ENCODE results near the gene SF3B2.
A peak's percentile ranks its signal among the peaks of the same experiment; 100 is the strongest.

Gene SF3B2, protein sequence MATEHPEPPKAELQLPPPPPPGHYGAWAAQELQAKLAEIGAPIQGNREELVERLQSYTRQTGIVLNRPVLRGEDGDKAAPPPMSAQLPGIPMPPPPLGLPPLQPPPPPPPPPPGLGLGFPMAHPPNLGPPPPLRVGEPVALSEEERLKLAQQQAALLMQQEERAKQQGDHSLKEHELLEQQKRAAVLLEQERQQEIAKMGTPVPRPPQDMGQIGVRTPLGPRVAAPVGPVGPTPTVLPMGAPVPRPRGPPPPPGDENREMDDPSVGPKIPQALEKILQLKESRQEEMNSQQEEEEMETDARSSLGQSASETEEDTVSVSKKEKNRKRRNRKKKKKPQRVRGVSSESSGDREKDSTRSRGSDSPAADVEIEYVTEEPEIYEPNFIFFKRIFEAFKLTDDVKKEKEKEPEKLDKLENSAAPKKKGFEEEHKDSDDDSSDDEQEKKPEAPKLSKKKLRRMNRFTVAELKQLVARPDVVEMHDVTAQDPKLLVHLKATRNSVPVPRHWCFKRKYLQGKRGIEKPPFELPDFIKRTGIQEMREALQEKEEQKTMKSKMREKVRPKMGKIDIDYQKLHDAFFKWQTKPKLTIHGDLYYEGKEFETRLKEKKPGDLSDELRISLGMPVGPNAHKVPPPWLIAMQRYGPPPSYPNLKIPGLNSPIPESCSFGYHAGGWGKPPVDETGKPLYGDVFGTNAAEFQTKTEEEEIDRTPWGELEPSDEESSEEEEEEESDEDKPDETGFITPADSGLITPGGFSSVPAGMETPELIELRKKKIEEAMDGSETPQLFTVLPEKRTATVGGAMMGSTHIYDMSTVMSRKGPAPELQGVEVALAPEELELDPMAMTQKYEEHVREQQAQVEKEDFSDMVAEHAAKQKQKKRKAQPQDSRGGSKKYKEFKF

DNA sequence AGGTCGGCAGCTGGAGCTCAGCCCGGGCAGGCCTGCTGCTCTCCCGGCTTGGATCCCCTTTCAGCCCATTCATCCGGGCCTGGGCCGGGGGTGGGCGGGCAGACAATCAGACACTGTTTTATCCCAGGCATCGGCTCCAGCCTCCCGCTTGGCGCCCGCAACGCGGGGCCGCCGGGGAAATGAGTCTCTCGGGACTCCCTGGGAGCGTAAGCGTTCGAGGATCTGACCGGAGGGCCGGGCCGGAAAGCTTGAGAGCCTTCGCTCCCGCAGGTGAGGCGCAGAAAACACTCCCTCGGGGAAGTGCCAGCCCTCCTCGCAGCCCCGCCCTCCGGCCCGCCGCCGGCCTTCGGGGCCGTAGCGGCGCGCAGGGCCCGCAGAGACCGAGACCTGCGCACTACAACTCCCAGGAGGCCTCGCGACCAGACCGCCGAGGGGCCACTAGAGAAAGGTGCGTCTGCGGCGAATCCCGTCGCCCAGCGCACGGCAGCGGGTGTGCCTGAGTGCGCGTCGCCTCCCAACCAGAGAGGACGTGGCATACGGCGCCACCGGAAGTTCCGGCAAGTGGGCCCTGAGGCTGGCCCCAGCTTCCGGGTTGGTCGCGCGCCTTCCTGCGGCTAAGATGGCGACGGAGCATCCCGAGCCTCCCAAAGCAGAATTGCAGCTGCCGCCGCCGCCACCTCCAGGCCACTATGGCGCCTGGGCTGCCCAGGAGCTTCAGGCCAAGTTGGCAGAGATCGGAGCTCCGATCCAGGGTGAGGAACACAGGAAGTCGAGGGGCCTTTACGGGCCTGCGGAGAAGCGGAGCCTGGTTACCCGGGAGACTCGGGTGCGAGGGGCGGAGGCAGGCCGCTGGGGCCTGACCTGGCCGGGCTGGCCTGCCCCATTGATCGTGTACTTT lies at the start of gene SF3B2:
Gene SF3B2 (plus strand): TSS at position 599 of the 898 bp plus-strand sequence. CDS start 21 bp downstream, at position 620.
- DNase-seq (ENCODE audit: low read depth, low spot score): peak; percentile 94
- TF ChIP-seq YY1 (IDR thresholded peaks at IDR 0.05; ENCODE audit: insufficient read depth, insufficient read length) (peak; percentile 56), ZNF274 (IDR thresholded peaks at IDR 0.05; ENCODE audit: low read depth, low read length) (no peak)
- Histone ChIP-seq H3K9ac (ENCODE audit: insufficient read length, low read depth) (peak within 1 kb of the TSS; percentile 95), H3K36me3 (ENCODE audit: insufficient read depth, insufficient read length, low read length) (peaks cover 37% of the 10 kb centered on the region), H3K27me3 (ENCODE audit: insufficient read depth, insufficient read length) (peaks cover 2% of the 10 kb centered on the region), H3K4me1 (ENCODE audit: insufficient read depth, insufficient read length) (peaks cover 11% of the 10 kb centered on the region), H3K4me3 (ENCODE audit: insufficient read length, low read depth) (peak within 1 kb of the TSS; percentile 93), H3K9me3 (ENCODE audit: insufficient read depth, low read length) (no peaks in the 10 kb centered on the region)

DNA sequence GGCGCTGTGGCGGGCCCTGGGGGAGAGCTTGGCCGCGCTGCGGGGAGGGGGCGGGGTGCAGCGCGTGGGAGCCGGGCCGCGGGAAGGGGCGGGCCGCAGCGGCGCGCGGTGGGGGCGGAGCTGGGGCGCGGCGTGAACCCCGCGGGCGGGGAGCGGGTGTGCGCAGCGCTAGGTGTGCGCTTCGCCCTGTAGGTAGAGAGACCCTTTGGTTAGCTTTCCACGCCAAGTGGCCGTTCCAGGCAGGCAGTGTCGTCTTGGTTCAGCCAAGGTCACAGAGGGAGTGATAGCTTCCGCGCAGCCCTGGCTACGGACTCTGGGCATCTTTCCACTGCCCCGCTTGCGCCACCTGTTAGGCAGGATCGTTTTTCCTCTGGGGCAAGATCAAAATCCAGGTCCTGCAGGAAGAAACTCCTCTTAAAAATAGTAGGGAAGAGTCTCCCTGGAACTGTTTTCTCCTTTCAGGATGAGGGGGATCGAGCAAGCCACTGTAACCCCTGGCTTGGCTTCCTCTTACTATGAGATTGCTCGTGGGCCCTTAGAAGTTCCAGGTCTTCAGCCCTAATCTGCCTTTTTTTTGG lies 49.4 kb upstream of the SF3B2 start:
- H3K9ac ChIP-seq (ENCODE audit: insufficient read length, low read depth): peak overlapping the region; percentile 83
- H3K9me3 ChIP-seq (ENCODE audit: insufficient read depth, low read length): no peaks in the 10 kb centered on the region
- H3K36me3 ChIP-seq (ENCODE audit: insufficient read depth, insufficient read length, low read length): peaks cover 59% of the 10 kb centered on the region
- DNase-seq (ENCODE audit: low read depth, low spot score): no peak
- TF ChIP-seq ZNF274 (IDR thresholded peaks at IDR 0.05; ENCODE audit: low read depth, low read length): no peak
- no peak for TF ChIP-seq SUZ12 (IDR thresholded peaks at IDR 0.05; ENCODE audit: extremely low read depth, insufficient read depth, insufficient read length)
- no peak for TF ChIP-seq YY1 (IDR thresholded peaks at IDR 0.05; ENCODE audit: insufficient read depth, insufficient read length)
- H3K27me3 ChIP-seq (ENCODE audit: insufficient read depth, insufficient read length): no peaks in the 10 kb centered on the region
- peak overlapping the region; percentile 83 for H3K4me3 ChIP-seq (ENCODE audit: insufficient read length, low read depth)
- peaks cover 7% of the 10 kb centered on the region for H3K4me1 ChIP-seq (ENCODE audit: insufficient read depth, insufficient read length)

DNA sequence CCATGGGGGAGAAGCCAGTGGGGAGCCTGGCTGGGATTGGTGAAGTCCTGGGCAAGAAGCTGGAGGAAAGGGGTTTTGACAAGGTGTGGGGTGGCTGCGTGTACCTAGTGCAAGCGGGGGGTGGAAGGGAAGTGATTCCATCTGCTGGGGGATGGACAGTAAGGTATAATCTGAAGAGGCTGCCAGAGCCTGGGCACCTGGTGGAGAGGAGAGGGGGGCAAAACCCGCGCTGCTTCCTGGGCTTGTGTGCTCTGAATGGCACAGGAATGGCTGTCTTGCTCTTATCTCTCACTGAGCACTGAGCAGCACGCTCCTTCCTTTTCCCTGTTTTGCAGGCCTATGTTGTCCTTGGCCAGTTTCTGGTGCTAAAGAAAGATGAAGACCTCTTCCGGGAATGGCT lies 48.9 kb upstream of the SF3B2 start:
- peaks cover 54% of the 10 kb centered on the region for H3K36me3 ChIP-seq (ENCODE audit: insufficient read depth, insufficient read length, low read length)
- TF ChIP-seq SUZ12 (IDR thresholded peaks at IDR 0.05; ENCODE audit: extremely low read depth, insufficient read depth, insufficient read length) (no peak), ZNF274 (IDR thresholded peaks at IDR 0.05; ENCODE audit: low read depth, low read length) (no peak), YY1 (IDR thresholded peaks at IDR 0.05; ENCODE audit: insufficient read depth, insufficient read length) (no peak)
- no peaks in the 10 kb centered on the region for H3K9me3 ChIP-seq (ENCODE audit: insufficient read depth, low read length)
- no peak for DNase-seq (ENCODE audit: low read depth, low spot score)
- peak overlapping the region; percentile 83 for H3K4me3 ChIP-seq (ENCODE audit: insufficient read length, low read depth)
- no peaks in the 10 kb centered on the region for H3K27me3 ChIP-seq (ENCODE audit: insufficient read depth, insufficient read length)
- H3K4me1 ChIP-seq (ENCODE audit: insufficient read depth, insufficient read length): peaks cover 8% of the 10 kb centered on the region
- peak overlapping the region; percentile 83 for H3K9ac ChIP-seq (ENCODE audit: insufficient read length, low read depth)

DNA sequence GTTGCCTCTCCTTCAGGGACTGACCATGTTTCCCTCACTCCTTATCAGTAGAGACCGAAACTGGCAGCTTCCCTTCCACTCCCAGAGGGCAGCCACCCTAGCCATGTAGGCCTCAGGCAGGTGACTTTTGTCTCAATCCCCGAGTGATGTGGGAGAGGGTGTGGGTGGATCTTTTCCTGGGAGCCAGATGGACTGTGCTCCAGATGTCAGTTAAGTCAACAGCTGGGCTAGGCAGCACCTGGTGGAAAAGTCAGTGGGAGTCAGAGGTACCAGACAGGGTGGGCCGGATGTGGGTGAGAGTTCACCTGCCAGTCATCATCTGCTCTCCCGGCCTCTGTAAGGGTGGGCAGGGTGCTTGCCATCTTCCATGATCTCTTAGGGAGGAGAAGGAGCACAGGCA lies 48.0 kb upstream of the SF3B2 start:
- no peaks in the 10 kb centered on the region for H3K9me3 ChIP-seq (ENCODE audit: insufficient read depth, low read length)

DNA sequence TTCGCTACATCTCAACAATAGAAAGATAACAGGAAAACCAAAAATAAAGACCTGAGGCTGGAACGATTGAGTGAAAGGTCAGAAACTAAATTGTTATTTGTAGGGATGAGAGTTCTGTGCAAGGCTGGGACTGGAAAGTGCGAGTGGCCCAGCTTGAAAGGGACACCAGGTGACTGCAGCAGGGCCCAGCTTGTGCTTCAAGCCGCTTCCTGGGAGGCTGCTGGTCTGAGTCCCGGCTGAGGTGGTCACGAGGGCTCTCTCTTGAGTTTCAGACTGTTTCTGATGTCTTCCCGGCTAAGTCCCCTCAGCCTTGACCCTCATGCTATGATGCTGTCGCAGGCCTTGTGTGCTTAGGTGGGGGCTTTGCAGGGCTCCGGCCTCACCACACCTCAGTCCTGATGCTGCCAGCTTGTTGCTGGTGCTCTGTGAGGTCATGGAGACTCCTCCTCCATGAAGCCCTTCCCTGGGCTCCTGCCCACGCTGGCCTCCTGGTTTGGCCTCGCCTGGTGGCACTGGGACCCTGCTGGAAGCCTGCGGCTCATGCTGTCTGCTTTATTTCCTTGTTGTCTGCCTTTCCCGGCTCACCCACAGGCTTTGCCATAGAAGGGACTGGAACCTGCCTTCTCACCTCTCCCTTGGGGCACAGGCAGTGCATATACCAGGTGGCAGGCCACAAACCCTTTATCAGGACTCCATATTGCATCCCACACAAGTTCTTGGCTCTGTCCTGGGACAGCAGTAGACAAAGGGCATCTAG lies 45.9 kb upstream of the SF3B2 start:
- no peak for DNase-seq (ENCODE audit: low read depth, low spot score)

More for the DNA sequence above, 48.0 kb upstream of the SF3B2 start:
- Histone ChIP-seq H3K36me3 (ENCODE audit: insufficient read depth, insufficient read length, low read length) (peaks cover 45% of the 10 kb centered on the region), H3K9ac (ENCODE audit: insufficient read length, low read depth) (no peak overlapping the region), H3K4me3 (ENCODE audit: insufficient read length, low read depth) (no peak overlapping the region), H3K4me1 (ENCODE audit: insufficient read depth, insufficient read length) (peaks cover 8% of the 10 kb centered on the region), H3K27me3 (ENCODE audit: insufficient read depth, insufficient read length) (no peaks in the 10 kb centered on the region)
- no peak for TF ChIP-seq YY1 (IDR thresholded peaks at IDR 0.05; ENCODE audit: insufficient read depth, insufficient read length)
- TF ChIP-seq ZNF274 (IDR thresholded peaks at IDR 0.05; ENCODE audit: low read depth, low read length): no peak
- TF ChIP-seq SUZ12 (IDR thresholded peaks at IDR 0.05; ENCODE audit: extremely low read depth, insufficient read depth, insufficient read length): no peak
- no peak for DNase-seq (ENCODE audit: low read depth, low spot score)

DNA sequence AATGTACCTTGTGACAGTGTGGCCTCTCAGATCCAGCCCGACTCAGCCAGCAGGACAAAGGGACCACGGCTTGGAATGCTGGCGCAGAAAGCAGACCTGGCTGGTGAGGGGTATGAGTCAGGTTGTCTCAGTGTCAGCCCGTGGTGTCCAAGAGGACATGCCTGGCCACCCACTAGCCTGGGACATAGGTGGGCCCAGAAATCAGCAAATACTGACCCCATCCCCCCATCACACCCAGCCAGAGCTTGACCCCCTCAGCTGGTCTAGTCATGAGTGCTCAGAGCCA lies 45.3 kb upstream of the SF3B2 start:
- Histone ChIP-seq H3K9ac (ENCODE audit: insufficient read length, low read depth) (peak overlapping the region; percentile 3), H3K4me3 (ENCODE audit: insufficient read length, low read depth) (no peak overlapping the region), H3K27me3 (ENCODE audit: insufficient read depth, insufficient read length) (no peaks in the 10 kb centered on the region), H3K4me1 (ENCODE audit: insufficient read depth, insufficient read length) (peaks cover 6% of the 10 kb centered on the region), H3K9me3 (ENCODE audit: insufficient read depth, low read length) (no peaks in the 10 kb centered on the region), H3K36me3 (ENCODE audit: insufficient read depth, insufficient read length, low read length) (peaks cover 31% of the 10 kb centered on the region)
- TF ChIP-seq YY1 (IDR thresholded peaks at IDR 0.05; ENCODE audit: insufficient read depth, insufficient read length) (no peak), ZNF274 (IDR thresholded peaks at IDR 0.05; ENCODE audit: low read depth, low read length) (no peak), SUZ12 (IDR thresholded peaks at IDR 0.05; ENCODE audit: extremely low read depth, insufficient read depth, insufficient read length) (no peak)
- no peak for DNase-seq (ENCODE audit: low read depth, low spot score)

More for the DNA sequence above, 45.9 kb upstream of the SF3B2 start:
- Histone ChIP-seq H3K36me3 (ENCODE audit: insufficient read depth, insufficient read length, low read length) (peaks cover 31% of the 10 kb centered on the region), H3K4me1 (ENCODE audit: insufficient read depth, insufficient read length) (peaks cover 6% of the 10 kb centered on the region), H3K27me3 (ENCODE audit: insufficient read depth, insufficient read length) (no peaks in the 10 kb centered on the region), H3K9ac (ENCODE audit: insufficient read length, low read depth) (peak overlapping the region; percentile 3), H3K9me3 (ENCODE audit: insufficient read depth, low read length) (no peaks in the 10 kb centered on the region), H3K4me3 (ENCODE audit: insufficient read length, low read depth) (no peak overlapping the region)
- TF ChIP-seq ZNF274 (IDR thresholded peaks at IDR 0.05; ENCODE audit: low read depth, low read length): no peak
- TF ChIP-seq SUZ12 (IDR thresholded peaks at IDR 0.05; ENCODE audit: extremely low read depth, insufficient read depth, insufficient read length): no peak
- TF ChIP-seq YY1 (IDR thresholded peaks at IDR 0.05; ENCODE audit: insufficient read depth, insufficient read length): no peak

Data from NT2/D1 (cell line).